Measurements from ENCODE around the gene AKAP3. TPM values are rescaled to one million over a fixed set of nuclear protein-coding genes. Genes with fewer than 3 reads are reported as not detected.

AKAP3 gene
- total RNA-seq, 4 donors from 2014 or later = 0.79 to 1.6 (median 1.3) TPM; not detected in 1

GRCh38 chr12:4591180-4591687, 57.6 kb downstream of the AKAP3 start:
- H3K36me3 ChIP-seq = no peaks in the 10 kb centered on the region
- H3K4me3 ChIP-seq = no peak overlapping the region
- H3K27me3 ChIP-seq = no peaks in the 10 kb centered on the region
- no peak overlapping the region for H3K27ac ChIP-seq
- H3K9me3 ChIP-seq = no peaks in the 10 kb centered on the region
- TF ChIP-seq, protein P1, sequence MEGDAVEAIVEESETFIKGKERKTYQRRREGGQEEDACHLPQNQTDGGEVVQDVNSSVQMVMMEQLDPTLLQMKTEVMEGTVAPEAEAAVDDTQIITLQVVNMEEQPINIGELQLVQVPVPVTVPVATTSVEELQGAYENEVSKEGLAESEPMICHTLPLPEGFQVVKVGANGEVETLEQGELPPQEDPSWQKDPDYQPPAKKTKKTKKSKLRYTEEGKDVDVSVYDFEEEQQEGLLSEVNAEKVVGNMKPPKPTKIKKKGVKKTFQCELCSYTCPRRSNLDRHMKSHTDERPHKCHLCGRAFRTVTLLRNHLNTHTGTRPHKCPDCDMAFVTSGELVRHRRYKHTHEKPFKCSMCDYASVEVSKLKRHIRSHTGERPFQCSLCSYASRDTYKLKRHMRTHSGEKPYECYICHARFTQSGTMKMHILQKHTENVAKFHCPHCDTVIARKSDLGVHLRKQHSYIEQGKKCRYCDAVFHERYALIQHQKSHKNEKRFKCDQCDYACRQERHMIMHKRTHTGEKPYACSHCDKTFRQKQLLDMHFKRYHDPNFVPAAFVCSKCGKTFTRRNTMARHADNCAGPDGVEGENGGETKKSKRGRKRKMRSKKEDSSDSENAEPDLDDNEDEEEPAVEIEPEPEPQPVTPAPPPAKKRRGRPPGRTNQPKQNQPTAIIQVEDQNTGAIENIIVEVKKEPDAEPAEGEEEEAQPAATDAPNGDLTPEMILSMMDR (IDR thresholded peaks at IDR 0.05) = no peak
- no peak for TF ChIP-seq POLR2A (IDR thresholded peaks at IDR 0.05)
- intact Hi-C loops (cut with DNase I; ENCODE audit: low total_unique reads) = no loop called here
- no peaks in the 10 kb centered on the region for H3K4me1 ChIP-seq
- no peak for DNase-seq

DNA sequence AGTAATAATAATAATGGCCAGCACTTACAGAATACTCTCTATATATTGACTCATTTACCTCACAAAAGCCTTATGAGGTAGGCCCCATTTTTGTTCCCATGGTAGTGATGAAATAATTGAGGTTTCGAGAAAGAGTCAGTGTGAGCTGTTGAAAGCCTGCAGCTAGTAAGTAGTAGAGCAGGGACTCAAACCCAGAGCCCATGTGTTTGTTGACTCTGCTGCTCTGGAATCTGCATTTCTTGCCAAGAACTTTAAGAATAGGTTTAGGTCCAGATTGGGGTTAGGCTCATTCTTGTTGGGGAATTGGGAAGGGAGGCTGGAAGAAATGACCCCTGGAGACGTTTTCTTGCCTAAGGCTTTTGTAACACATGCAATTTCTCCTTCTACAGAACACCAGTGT, 58.9 kb downstream of the AKAP3 start:
- no peaks in the 10 kb centered on the region for H3K27me3 ChIP-seq
- H3K4me1 ChIP-seq = no peaks in the 10 kb centered on the region
- H3K9me3 ChIP-seq = no peaks in the 10 kb centered on the region
- no peaks in the 10 kb centered on the region for H3K36me3 ChIP-seq
- TF ChIP-seq, protein P1 (IDR thresholded peaks at IDR 0.05) = no peak
- no peak for TF ChIP-seq POLR2A (IDR thresholded peaks at IDR 0.05)
- H3K4me3 ChIP-seq = no peak overlapping the region
- no peak overlapping the region for H3K27ac ChIP-seq
- no peak for DNase-seq
- intact Hi-C loops (cut with DNase I; ENCODE audit: low total_unique reads) = no loop called here

GRCh38 chr12:4588916-4589315, 59.9 kb downstream of the AKAP3 start:
- H3K4me1 ChIP-seq = no peaks in the 10 kb centered on the region
- TF ChIP-seq, protein P1 (IDR thresholded peaks at IDR 0.05) = no peak
- TF ChIP-seq POLR2A (IDR thresholded peaks at IDR 0.05) = no peak
- no peak for DNase-seq
- intact Hi-C loops (cut with DNase I; ENCODE audit: low total_unique reads) = no loop called here
- H3K27me3 ChIP-seq = no peaks in the 10 kb centered on the region
- no peak overlapping the region for H3K27ac ChIP-seq
- no peaks in the 10 kb centered on the region for H3K36me3 ChIP-seq
- no peaks in the 10 kb centered on the region for H3K9me3 ChIP-seq
- no peak overlapping the region for H3K4me3 ChIP-seq

DNA sequence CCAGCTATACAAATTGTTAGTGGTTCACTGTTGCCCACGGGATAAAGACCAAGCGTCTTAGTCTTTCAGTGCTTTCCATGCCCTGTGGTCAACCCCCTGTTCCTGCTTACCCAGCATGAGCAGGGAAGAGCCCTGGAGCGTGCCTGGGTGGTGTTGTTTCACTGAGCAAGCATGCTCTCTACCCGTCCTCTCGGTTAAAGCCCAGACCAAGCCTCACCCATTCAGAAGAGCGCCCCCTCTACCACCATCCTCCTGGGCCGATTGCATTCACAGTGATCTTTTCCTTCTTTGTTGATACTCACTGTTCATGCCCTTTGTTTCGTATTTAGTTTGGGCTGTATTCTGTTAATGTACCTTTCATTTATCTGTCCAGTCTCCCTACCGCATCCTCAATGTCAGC, 61.7 kb downstream of the AKAP3 start:
- Histone ChIP-seq H3K27me3 (no peaks in the 10 kb centered on the region), H3K4me1 (no peaks in the 10 kb centered on the region), H3K27ac (no peak overlapping the region), H3K9me3 (no peaks in the 10 kb centered on the region), H3K4me3 (no peak overlapping the region), H3K36me3 (no peaks in the 10 kb centered on the region)
- DNase-seq = no peak
- TF ChIP-seq, protein P1 (IDR thresholded peaks at IDR 0.05) = no peak
- no peak for TF ChIP-seq POLR2A (IDR thresholded peaks at IDR 0.05)
- intact Hi-C loops (cut with DNase I; ENCODE audit: low total_unique reads) = no loop called here

GRCh38 chr12:4586500-4586899, 62.4 kb downstream of the AKAP3 start:
- no peaks in the 10 kb centered on the region for H3K36me3 ChIP-seq
- no peak overlapping the region for H3K4me3 ChIP-seq
- H3K4me1 ChIP-seq = no peaks in the 10 kb centered on the region
- TF ChIP-seq, protein P1 (IDR thresholded peaks at IDR 0.05) = no peak
- TF ChIP-seq POLR2A (IDR thresholded peaks at IDR 0.05) = no peak
- H3K9me3 ChIP-seq = no peaks in the 10 kb centered on the region
- H3K27ac ChIP-seq = no peak overlapping the region
- no peaks in the 10 kb centered on the region for H3K27me3 ChIP-seq
- intact Hi-C loops (cut with DNase I; ENCODE audit: low total_unique reads) = no loop called here
- DNase-seq = no peak

All from uterus (tissue), 4 donors.